IPS-18c (cell line): ENCODE results near the gene GOT1.

Experiments used
- H3K4me3 ChIP-seq: 2 replicates; pipeline ENCODE4 v1.7.0; 2013; ENCODE audit warnings: low read depth, mild to moderate bottlenecking, low read length, moderate library complexity; ENCODE audit not compliant: insufficient read depth
- H3K9me3 ChIP-seq: one replicate; pipeline ENCODE4 v1.6.1; 2013; ENCODE audit warnings: mild to moderate bottlenecking, low read length, moderate library complexity; ENCODE audit not compliant: control insufficient read depth, insufficient read depth

GOT1 gene

DNA sequence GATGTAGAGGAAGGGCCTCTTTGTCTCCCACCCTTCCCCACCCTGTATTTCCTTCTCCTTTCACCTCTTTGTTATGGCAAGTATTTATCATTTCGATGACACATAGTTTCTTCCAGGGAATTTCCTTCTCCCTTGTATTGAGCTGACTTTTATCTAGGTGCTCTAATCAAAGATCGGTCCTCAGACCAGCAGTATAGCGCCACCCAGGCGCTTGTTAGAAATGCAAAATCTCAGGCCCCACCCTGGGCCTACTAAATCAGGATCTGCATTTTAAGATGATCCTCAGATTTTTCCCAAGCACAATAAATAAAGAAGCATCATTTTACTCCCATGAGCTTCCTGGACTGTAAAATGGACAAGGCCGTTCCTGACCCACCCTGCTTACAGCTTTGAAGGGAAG, 12.0 kb upstream of the GOT1 start:
- no peak overlapping the region for H3K4me3 ChIP-seq
- H3K9me3 ChIP-seq = no peaks in the 10 kb centered on the region

- no peaks in the 10 kb centered on the region for H3K9me3 ChIP-seq
- H3K4me3 ChIP-seq = no peak overlapping the region
Measured at GRCh38 chr10:99438890-99439289, 8.5 kb upstream of the GOT1 start.

GRCh38 chr10:99435986-99436638, 5.7 kb upstream of the GOT1 start:
- Histone ChIP-seq H3K4me3 (no peak overlapping the region), H3K9me3 (no peaks in the 10 kb centered on the region)

- Histone ChIP-seq H3K4me3 (no peak overlapping the region), H3K9me3 (no peaks in the 10 kb centered on the region)
Measured at GRCh38 chr10:99433378-99434020, 3.1 kb upstream of the GOT1 start.

GRCh38 chr10:99432881-99433280, 2.5 kb upstream of the GOT1 start:
- Histone ChIP-seq H3K4me3 (no peak overlapping the region), H3K9me3 (no peaks in the 10 kb centered on the region)

DNA sequence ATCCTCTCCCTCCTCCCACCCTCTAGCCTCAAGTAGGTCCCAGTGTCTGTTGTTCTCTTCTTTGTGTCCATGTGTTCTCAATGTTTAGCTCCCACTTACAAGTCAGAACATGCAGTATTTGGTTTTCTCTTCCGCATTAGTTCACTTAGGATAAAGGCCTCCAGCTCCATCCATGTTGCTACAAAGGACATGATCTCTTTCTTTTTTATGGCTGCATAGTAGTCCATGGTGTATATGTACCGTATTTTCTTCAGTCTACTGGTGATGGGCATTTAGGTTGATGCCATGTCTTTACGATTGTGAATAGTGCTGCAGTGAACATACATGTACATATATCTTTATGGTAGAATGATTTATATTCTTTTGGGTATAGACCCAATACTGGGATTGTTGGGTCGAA, 1.6 kb upstream of the GOT1 start:
- no peaks in the 10 kb centered on the region for H3K9me3 ChIP-seq
- no peak overlapping the region for H3K4me3 ChIP-seq

GRCh38 chr10:99431190-99431760, 851 bp upstream of the GOT1 start:
- Histone ChIP-seq H3K9me3 (no peaks in the 10 kb centered on the region), H3K4me3 (peak overlapping the region; percentile 85)

DNA sequence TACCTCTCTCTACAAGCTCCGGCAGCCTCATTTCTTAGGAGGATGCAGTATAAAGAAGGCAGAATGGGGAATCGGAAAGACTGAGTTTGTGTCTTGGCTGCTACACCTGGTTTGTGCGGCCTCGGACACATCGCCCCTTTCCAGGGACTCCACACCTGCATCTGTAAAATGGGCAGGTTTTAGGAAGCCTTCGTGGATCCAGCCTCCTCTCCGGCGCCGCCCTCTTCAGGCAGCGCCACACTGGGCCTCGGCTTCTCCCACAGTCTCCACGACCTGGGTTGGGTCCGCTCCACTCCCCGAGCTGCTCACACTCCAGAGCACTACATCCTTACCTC, 341 bp downstream of the GOT1 start:
- Histone ChIP-seq H3K9me3 (no peaks in the 10 kb centered on the region), H3K4me3 (peak overlapping the region; percentile 96)

GRCh38 chr10:99429517-99430095, 818 bp downstream of the GOT1 start:
- no peaks in the 10 kb centered on the region for H3K9me3 ChIP-seq
- H3K4me3 ChIP-seq = peak overlapping the region; percentile 96

DNA sequence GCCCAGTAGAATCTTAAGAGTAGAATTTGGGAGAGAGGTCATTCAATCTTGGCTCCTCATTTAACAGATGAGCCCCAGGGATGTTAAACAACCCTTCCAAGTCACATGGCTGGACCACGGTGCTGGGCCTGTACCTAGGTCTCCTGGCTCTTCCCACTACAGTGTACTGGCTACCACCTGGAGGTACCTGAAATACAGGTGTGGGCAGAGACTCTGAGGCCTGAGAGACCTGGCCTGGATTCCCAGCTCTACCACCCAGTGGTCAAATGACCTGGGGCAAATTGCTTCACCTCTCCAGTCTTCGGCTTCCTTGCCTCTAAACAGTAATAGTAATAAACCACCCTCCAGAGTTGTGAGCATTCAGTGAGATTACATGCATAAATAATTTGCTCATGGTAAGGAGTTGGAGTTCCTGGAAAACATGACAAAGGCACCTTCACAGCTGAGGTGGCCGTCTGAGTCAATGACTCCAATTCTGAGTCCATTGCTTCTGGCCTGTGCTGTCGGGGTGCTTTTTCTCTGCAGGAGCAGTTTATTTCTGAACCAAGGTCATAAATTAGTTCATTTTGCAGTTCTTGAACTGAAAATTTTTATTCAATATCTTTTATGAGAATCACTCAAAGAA, 2.7 kb downstream of the GOT1 start:
- H3K9me3 ChIP-seq = no peaks in the 10 kb centered on the region
- H3K4me3 ChIP-seq = no peak overlapping the region

GRCh38 chr10:99426689-99427088, 3.7 kb downstream of the GOT1 start:
- H3K4me3 ChIP-seq = no peak overlapping the region
- no peaks in the 10 kb centered on the region for H3K9me3 ChIP-seq

- no peaks in the 10 kb centered on the region for H3K9me3 ChIP-seq
- H3K4me3 ChIP-seq = no peak overlapping the region
Measured at GRCh38 chr10:99425204-99425603, 5.2 kb downstream of the GOT1 start.

- Histone ChIP-seq H3K9me3 (no peaks in the 10 kb centered on the region), H3K4me3 (no peak overlapping the region)
Measured at GRCh38 chr10:99424656-99425055, 5.8 kb downstream of the GOT1 start.

- Histone ChIP-seq H3K4me3 (no peak overlapping the region), H3K9me3 (no peaks in the 10 kb centered on the region)
Measured at GRCh38 chr10:99422529-99423096, 7.8 kb downstream of the GOT1 start.

DNA sequence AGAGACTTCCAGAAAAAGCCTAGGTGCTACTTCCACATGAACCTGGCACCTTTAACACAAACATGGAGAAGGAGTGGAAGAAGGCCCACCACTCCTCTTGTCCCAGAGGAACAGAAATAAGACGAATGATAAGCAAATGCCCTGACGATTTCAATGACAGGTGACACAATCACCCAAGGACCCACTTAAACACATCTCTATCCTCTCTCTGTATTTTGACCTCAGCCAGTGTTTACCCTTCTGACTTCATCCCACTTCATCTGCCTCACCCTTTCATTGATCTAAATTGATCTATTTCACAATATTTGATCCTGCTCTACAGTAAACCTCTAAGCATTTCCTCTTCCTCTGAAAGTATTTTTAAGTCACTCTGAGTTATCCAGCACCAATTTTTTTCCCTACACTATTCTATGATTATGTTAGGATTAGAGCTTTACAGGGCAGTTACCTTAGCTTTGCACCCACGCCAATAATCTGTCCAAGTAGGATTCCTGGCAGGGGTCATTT, 9.1 kb downstream of the GOT1 start:
- no peak overlapping the region for H3K4me3 ChIP-seq
- no peaks in the 10 kb centered on the region for H3K9me3 ChIP-seq

DNA sequence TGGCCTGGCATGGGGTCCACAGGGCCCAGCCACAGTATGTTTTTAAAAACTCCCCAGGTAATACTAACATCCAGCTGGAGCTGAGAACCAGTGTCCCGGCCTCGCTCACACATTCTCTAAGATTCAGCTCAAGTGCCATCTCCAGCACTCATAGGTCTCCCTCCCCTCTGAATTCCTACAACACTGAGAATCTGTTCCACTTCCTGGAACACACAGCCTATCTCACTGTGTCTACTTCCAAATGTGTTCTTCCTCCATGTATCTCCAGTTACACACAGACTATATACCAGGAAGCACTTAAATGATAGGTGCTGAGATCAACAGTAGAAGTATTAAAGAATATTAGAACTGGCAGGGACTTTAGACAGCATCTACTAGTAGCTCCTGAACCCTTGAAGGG, 10.7 kb downstream of the GOT1 start:
- Histone ChIP-seq H3K4me3 (no peak overlapping the region), H3K9me3 (no peaks in the 10 kb centered on the region)

DNA sequence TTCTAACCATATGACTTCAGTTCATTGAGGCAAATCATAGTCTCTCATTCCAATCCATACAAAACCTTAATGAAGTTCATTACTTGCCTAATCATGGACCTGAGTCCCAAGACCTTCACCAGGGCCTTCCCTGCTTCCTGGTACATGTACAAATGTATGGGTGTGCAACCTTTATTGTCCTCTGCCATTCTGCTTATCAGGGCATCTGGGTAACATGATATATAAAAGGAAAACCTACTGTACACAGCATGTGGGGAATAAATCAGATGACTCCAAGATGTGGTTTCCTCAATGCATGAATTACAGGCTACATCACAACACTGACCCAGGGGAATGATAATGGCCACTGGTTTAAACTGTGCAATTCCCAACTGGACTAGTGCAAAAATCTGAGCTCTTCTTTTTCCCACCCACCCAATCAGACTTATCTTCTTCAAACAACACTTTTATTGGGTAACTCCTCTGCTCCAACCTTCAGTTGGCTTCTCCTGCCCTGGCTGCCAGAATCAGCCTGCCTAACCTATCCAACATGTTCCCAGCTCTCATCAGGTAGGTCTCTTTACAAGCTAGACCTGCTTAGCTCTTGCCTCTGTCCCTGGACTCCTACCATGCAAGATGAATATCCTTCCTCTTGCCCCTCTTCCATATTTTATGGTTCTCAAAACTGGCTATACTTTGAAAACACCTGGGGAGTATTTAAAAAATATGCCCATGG, 11.4 kb downstream of the GOT1 start:
- Histone ChIP-seq H3K9me3 (no peaks in the 10 kb centered on the region), H3K4me3 (no peak overlapping the region)
